SK-N-SH (cell line): Measurements from ENCODE around the gene RMDN3. TPM values are rescaled to one million over a fixed set of nuclear protein-coding genes. Genes with fewer than 3 reads are reported as not detected.

Experiments
- CTCF ChIA-PET: fragments of 300-600, 350-600 bp; formaldehyde crosslinking; extraction: SDS; loops from one replicate; lab custom pipeline; 2021; lab: Yijun Ruan, JAX
- POLR2A ChIA-PET: fragments of 350-600 bp; sonication (Branson Sonifier 250); formaldehyde crosslinking; extraction: SDS; loops from one replicate; lab custom pipeline; 2020; ENCODE audit warnings: antibody characterized with exemption, inconsistent platforms; lab: Yijun Ruan, JAX
- DNase-seq: peaks from one replicate; pipeline ENCODE4 v3.0.0; 2012
- H2AFZ ChIP-seq: fragments of 200-600 bp; sonication (generic); 2 replicates; pipeline ENCODE4 v1.8.1; 2016; ENCODE audit warnings: antibody characterized with exemption, mild to moderate bottlenecking, low read depth
- H3F3A ChIP-seq: fragments of 200-600 bp; sonication (generic); replicated peaks from 2 replicates; pipeline ENCODE3; 2016; ENCODE audit warnings: antibody characterized with exemption, mild to moderate bottlenecking; ENCODE audit not compliant: insufficient read depth
- H3K27ac ChIP-seq, 2 experiments: fragments of 200-500 bp in 1 of 2; fragments of 200-600 bp in 1 of 2; sonication (Bioruptor generic) in 1 of 2; sonication (generic), shearing (Covaris generic) in 1 of 2; 2 replicates each; pipeline versions ENCODE4 v1.5.1 to v1.6.1; 2014 to 2016; ENCODE audit warnings: low read depth in 2 of 2, inconsistent platforms in 1 of 2, low read length in 1 of 2, mild to moderate bottlenecking in 1 of 2, mixed read lengths in 1 of 2
- H3K27me3 ChIP-seq: fragments of 200-600 bp; sonication (generic), shearing (Covaris generic); 2 replicates; pipeline ENCODE4 v1.6.1; 2016; ENCODE audit warnings: mixed run types; ENCODE audit not compliant: insufficient read depth
- H3K36me3 ChIP-seq, 2 experiments: fragments of 200-500 bp in 1 of 2; fragments of 200-600 bp in 1 of 2; sonication (Bioruptor generic) in 1 of 2; sonication (generic) in 1 of 2; replicated peaks in 1 of 2; 2 replicates each; pipeline versions ENCODE3 to v1.5.1; 2014 to 2016; ENCODE audit warnings: low read length in 1 of 2, mild to moderate bottlenecking in 1 of 2; ENCODE audit not compliant: insufficient read depth in 2 of 2, control insufficient read depth in 1 of 2
- H3K4me1 ChIP-seq, 2 experiments: fragments of 200-500 bp in 1 of 2; fragments of 200-600 bp in 1 of 2; sonication (Bioruptor generic) in 1 of 2; sonication (generic), shearing (Covaris generic) in 1 of 2; 2 replicates each; pipeline versions ENCODE4 v1.5.1 to v1.6.1; 2014 to 2016; ENCODE audit warnings: low read depth in 1 of 2, low read length in 1 of 2, mixed run types in 1 of 2; ENCODE audit not compliant: insufficient read depth in 2 of 2, control insufficient read depth in 1 of 2
- H3K4me2 ChIP-seq: fragments of 200-600 bp; sonication (generic), shearing (Covaris generic); 2 replicates; pipeline ENCODE4 v1.6.1; 2017; ENCODE audit warnings: mixed run types
- H3K4me3 ChIP-seq, 2 experiments: fragments of 200-500 bp in 1 of 2; fragments of 200-600 bp in 1 of 2; sonication (Bioruptor generic) in 1 of 2; sonication (generic), shearing (Covaris generic) in 1 of 2; 2 replicates each; pipeline versions ENCODE4 v1.5.1 to v1.8.1; 2014 to 2016; ENCODE audit warnings: low read depth in 2 of 2, inconsistent platforms in 1 of 2, low read length in 1 of 2, mild to moderate bottlenecking in 1 of 2, mixed read lengths in 1 of 2, moderate library complexity in 1 of 2
- H3K79me2 ChIP-seq: fragments of 200-600 bp; sonication (generic); 2 replicates; pipeline ENCODE4 v1.8.1; 2017; ENCODE audit warnings: mild to moderate bottlenecking; ENCODE audit not compliant: insufficient read depth
- H3K9ac ChIP-seq: fragments of 200-600 bp; sonication (generic); 2 replicates; pipeline ENCODE4 v1.6.1; 2017; ENCODE audit warnings: mixed run types
- H3K9me2 ChIP-seq: fragments of 200-600 bp; sonication (generic); 2 replicates; pipeline ENCODE4 v1.6.1; 2017; ENCODE audit warnings: mixed run types
- H3K9me3 ChIP-seq: fragments of 200-600 bp; sonication (generic); 2 replicates; pipeline ENCODE4 v1.6.1; 2017; ENCODE audit warnings: mixed run types, mild to moderate bottlenecking, moderate library complexity
- H4K20me1 ChIP-seq: fragments of 200-600 bp; sonication (generic); 2 replicates; pipeline ENCODE4 v1.6.1; 2017; ENCODE audit warnings: mild to moderate bottlenecking, mixed run types; ENCODE audit not compliant: insufficient read depth
- CHD2 ChIP-seq: fragments of 150-350 bp; IDR thresholded peaks from 2 replicates; pipeline ENCODE4 v1.6.1; 2018; ENCODE audit warnings: low read length; ENCODE audit not compliant: partially characterized antibody
- ELF1 ChIP-seq: IDR thresholded peaks from 2 replicates; pipeline ENCODE4 v1.4.0; 2012
- FOSL2 ChIP-seq: IDR thresholded peaks from 2 replicates; pipeline ENCODE4 v1.4.0; 2012; ENCODE audit warnings: low read depth, mild to moderate bottlenecking, moderate library complexity, borderline replicate concordance
- FOXM1 ChIP-seq: IDR thresholded peaks from 2 replicates; pipeline ENCODE4 v1.4.0; 2012; ENCODE audit warnings: low read depth, mild to moderate bottlenecking
- JUND ChIP-seq: IDR thresholded peaks from 2 replicates; pipeline ENCODE4 v1.4.0; 2012
- MXI1 ChIP-seq: IDR thresholded peaks from 2 replicates; pipeline ENCODE4 v1.6.1; 2012; ENCODE audit warnings: mild to moderate bottlenecking, low read depth, low read length, improper control_type of control experiment
- NFIC ChIP-seq: IDR thresholded peaks from 2 replicates; pipeline ENCODE4 v1.4.0; 2012; ENCODE audit warnings: borderline replicate concordance
- POLR2AphosphoS5 ChIP-seq: IDR thresholded peaks from 2 replicates; pipeline ENCODE4 v1.6.1; 2012; ENCODE audit warnings: low read depth, low read length
- RAD21 ChIP-seq: IDR thresholded peaks from 2 replicates; pipeline ENCODE4 v1.6.1; 2012; ENCODE audit warnings: mild to moderate bottlenecking, low read length
- RCOR1 ChIP-seq: fragments of 150-350 bp; IDR thresholded peaks from 2 replicates; pipeline ENCODE4 v1.6.1; 2017; ENCODE audit warnings: antibody characterized with exemption, low read length
- SIN3A ChIP-seq: IDR thresholded peaks from 2 replicates; pipeline ENCODE4 v1.6.1; 2012; ENCODE audit warnings: low read depth, mild to moderate bottlenecking, low read length, moderate library complexity, borderline replicate concordance
- SMC3 ChIP-seq: IDR thresholded peaks from 2 replicates; pipeline ENCODE4 v1.6.1; 2012; ENCODE audit warnings: low read depth, low read length, improper control_type of control experiment
- TCF12 ChIP-seq: IDR thresholded peaks from 2 replicates; pipeline ENCODE4 v1.4.0; 2012
- TEAD4 ChIP-seq: IDR thresholded peaks from 2 replicates; pipeline ENCODE4 v1.4.0; 2012; ENCODE audit warnings: mild to moderate bottlenecking, borderline replicate concordance; ENCODE audit not compliant: insufficient read depth
- WGBS: methylation state at CpG from one replicate; pipeline ENCODE4 v1.1.6; 2017; ENCODE audit warnings: low lambda C conversion rate; 5-methylcytosine and 5-hydroxymethylcytosine counted together
- polyA plus RNA-seq, 3 experiments: library from polyadenylated mRNA; depleted of rRNA; stranded (reverse); fragments of >200 nt; gene quantifications; 2 replicates each; pipeline ENCODE4 v1.2.3, GENCODE V29; 2012
- TF ChIP-seq, protein P1 (sequence below): IDR thresholded peaks from 2 replicates; pipeline ENCODE4 v1.4.0; 2012; ENCODE audit warnings: low read depth
- TF ChIP-seq, protein P2 (sequence below): fragments of 150-350 bp; IDR thresholded peaks from 2 replicates; pipeline ENCODE4 v1.6.1; 2016; ENCODE audit warnings: mild to moderate bottlenecking, low read depth, low read length
- TF ChIP-seq, protein P3 (sequence below): IDR thresholded peaks from 2 replicates; pipeline ENCODE4 v1.6.1; 2012; ENCODE audit warnings: mild to moderate bottlenecking, low read depth, low read length, moderate library complexity
- TF ChIP-seq, protein P4 (sequence below): IDR thresholded peaks from 2 replicates; pipeline ENCODE4; 2012

RMDN3 gene
- polyA plus RNA-seq, 1 of the 3 experiments (the other 2 are of a cell fraction), result 33.0 TPM

DNA sequence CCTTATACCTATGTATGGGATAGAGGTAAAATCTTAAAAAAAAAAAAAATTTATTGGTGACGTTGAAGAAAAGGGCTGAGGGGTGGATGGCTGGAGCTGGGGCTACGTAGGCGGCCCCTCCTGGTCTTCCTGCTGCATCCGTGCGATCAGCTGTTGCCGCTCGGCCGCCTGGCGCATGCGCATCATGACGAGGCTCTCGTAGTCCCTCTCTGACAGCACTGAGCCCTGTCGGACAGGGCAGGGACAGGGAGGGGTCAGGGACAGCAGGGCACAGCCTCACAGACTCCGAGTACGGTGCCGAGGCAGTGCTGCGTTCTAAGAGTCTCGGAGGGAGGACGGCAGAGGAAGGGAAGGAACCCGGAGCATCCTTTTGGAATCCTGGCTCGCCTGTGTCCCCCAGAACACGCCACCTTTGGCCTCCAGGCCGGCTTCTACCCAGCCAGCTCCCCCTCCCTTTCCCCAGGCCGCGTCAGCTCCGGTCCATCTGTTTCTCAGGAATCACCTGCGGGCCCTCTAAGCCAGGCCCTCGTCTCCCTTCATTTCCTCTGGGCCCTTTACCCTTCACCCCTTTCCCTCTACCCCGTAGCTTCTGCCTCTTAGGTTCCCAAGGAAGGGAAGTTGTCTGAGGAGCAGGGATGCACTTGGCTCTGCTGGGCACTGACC is 12.9 kb upstream of the RMDN3 start:
- no peak for DNase-seq
- no peaks in the 10 kb centered on the region for H3K79me2 ChIP-seq
- H3K4me3 ChIP-seq, result no peak overlapping the region
- no peak overlapping the region for H3K4me2 ChIP-seq
- ChIA-PET CTCF (interaction anchor here (0.6 to 31.8 kb wide), 4 partner anchors 15 to 91 kb away, joined by 3 to 555 read pairs (median 60); partner anchors contain the start of gene RMDN3), POLR2A (interaction anchor here (0.6 to 1.6 kb wide), 2 partner anchors 11 to 47 kb away, joined by 3 read pairs; no protein-coding TSS in a partner anchor)
- H2AFZ ChIP-seq, result no peak overlapping the region
- H3K9ac ChIP-seq, result no peak overlapping the region
- WGBS, result 94% methylated on average over 28 of the region's 29 CpGs
- TF ChIP-seq, protein P1, sequence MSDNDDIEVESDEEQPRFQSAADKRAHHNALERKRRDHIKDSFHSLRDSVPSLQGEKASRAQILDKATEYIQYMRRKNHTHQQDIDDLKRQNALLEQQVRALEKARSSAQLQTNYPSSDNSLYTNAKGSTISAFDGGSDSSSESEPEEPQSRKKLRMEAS, result no peak
- TF ChIP-seq NFIC, result no peak
- no peak for TF ChIP-seq RAD21
- no peak for TF ChIP-seq TCF12
- TF ChIP-seq, protein P2, sequence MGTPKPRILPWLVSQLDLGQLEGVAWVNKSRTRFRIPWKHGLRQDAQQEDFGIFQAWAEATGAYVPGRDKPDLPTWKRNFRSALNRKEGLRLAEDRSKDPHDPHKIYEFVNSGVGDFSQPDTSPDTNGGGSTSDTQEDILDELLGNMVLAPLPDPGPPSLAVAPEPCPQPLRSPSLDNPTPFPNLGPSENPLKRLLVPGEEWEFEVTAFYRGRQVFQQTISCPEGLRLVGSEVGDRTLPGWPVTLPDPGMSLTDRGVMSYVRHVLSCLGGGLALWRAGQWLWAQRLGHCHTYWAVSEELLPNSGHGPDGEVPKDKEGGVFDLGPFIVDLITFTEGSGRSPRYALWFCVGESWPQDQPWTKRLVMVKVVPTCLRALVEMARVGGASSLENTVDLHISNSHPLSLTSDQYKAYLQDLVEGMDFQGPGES, result no peak
- no peak for TF ChIP-seq FOSL2
- no peak for TF ChIP-seq MXI1
- no peak for TF ChIP-seq CHD2
- TF ChIP-seq JUND, result no peak
- TF ChIP-seq TEAD4, result no peak
- no peak for TF ChIP-seq SMC3
- TF ChIP-seq, protein P3, sequence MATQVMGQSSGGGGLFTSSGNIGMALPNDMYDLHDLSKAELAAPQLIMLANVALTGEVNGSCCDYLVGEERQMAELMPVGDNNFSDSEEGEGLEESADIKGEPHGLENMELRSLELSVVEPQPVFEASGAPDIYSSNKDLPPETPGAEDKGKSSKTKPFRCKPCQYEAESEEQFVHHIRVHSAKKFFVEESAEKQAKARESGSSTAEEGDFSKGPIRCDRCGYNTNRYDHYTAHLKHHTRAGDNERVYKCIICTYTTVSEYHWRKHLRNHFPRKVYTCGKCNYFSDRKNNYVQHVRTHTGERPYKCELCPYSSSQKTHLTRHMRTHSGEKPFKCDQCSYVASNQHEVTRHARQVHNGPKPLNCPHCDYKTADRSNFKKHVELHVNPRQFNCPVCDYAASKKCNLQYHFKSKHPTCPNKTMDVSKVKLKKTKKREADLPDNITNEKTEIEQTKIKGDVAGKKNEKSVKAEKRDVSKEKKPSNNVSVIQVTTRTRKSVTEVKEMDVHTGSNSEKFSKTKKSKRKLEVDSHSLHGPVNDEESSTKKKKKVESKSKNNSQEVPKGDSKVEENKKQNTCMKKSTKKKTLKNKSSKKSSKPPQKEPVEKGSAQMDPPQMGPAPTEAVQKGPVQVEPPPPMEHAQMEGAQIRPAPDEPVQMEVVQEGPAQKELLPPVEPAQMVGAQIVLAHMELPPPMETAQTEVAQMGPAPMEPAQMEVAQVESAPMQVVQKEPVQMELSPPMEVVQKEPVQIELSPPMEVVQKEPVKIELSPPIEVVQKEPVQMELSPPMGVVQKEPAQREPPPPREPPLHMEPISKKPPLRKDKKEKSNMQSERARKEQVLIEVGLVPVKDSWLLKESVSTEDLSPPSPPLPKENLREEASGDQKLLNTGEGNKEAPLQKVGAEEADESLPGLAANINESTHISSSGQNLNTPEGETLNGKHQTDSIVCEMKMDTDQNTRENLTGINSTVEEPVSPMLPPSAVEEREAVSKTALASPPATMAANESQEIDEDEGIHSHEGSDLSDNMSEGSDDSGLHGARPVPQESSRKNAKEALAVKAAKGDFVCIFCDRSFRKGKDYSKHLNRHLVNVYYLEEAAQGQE, result no peak
- no peak for TF ChIP-seq RCOR1
- no peak for TF ChIP-seq POLR2AphosphoS5
- no peak for TF ChIP-seq SIN3A
- TF ChIP-seq ELF1, result no peak
- TF ChIP-seq, protein P4, sequence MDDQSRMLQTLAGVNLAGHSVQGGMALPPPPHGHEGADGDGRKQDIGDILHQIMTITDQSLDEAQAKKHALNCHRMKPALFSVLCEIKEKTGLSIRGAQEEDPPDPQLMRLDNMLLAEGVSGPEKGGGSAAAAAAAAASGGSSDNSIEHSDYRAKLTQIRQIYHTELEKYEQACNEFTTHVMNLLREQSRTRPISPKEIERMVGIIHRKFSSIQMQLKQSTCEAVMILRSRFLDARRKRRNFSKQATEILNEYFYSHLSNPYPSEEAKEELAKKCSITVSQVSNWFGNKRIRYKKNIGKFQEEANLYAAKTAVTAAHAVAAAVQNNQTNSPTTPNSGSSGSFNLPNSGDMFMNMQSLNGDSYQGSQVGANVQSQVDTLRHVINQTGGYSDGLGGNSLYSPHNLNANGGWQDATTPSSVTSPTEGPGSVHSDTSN, result no peak
- TF ChIP-seq FOXM1, result no peak
- TF ChIP-seq, all 33 proteins: peak for 0
- Histone ChIP-seq H3K27me3 (no peaks in the 10 kb centered on the region), H4K20me1 (no peaks in the 10 kb centered on the region), H3F3A (peaks cover 12% of the 10 kb centered on the region), H3K4me1 (peaks cover 41 to 81% of the 10 kb centered on the region in 2 experiments; a peak in 3 of 4 replicates), H3K36me3 (peaks cover 0 to 11% of the 10 kb centered on the region in 2 experiments), H3K27ac (no peak overlapping the region; a peak in 2 of 4 replicates), H3K9me2 (no peaks in the 10 kb centered on the region), H3K9me3 (no peaks in the 10 kb centered on the region)
